Colonic mucosa (tissue), 4 donors: ENCODE data around the gene BICDL2. TPM values are rescaled to one million over a fixed set of nuclear protein-coding genes. Genes with fewer than 3 reads are reported as not detected.

ENCODE experiments used
- DNase-seq: peaks from one replicate; pipeline ENCODE4 v3.0.0-alpha.2; 2020
- H3K27ac ChIP-seq: fragments of 200-600 bp; one replicate; pipeline ENCODE4 v1.8.0; 2021
- H3K27me3 ChIP-seq: fragments of 200-600 bp; one replicate; pipeline ENCODE4 v1.8.0; 2021
- H3K36me3 ChIP-seq: fragments of 200-600 bp; one replicate; pipeline ENCODE4 v1.8.0; 2021
- H3K4me1 ChIP-seq: fragments of 200-600 bp; one replicate; pipeline ENCODE4 v1.8.0; 2021; ENCODE audit warnings: mild to moderate bottlenecking
- H3K4me3 ChIP-seq: fragments of 200-600 bp; one replicate; pipeline ENCODE4 v1.8.0; 2021
- H3K9ac ChIP-seq, 2 donors: one replicate each; pipeline ENCODE4 v1.7.0; 2013; ENCODE audit warnings: control low read depth in 2 of 2, low read depth in 2 of 2, low read length in 2 of 2
- H3K9me3 ChIP-seq: fragments of 200-600 bp; one replicate; pipeline ENCODE4 v1.8.0; 2021
- CTCF ChIP-seq: fragments of 200-600 bp; IDR thresholded peaks from one replicate; pipeline ENCODE4 v1.8.0; 2022; ENCODE audit warnings: antibody characterized with exemption, mild to moderate bottlenecking
- intact Hi-C: fragments of 100-400 bp; cut with DNase I; formaldehyde crosslinking; loops from one replicate; pipeline ENCODE4 v1.14.1; 2022
- total RNA-seq, 2 donors: library from RNA; stranded (reverse); fragmentation: NEBNext Ultra II Directional in 1 of 2; extraction: Animal tissue kit (Norgen Biotek cat#: 25700) in 1 of 2; gene quantifications; one replicate each; pipeline ENCODE4 v1.2.1, GENCODE V29; 2021
- donor health status: healthy.
- donor health status: DM: no; HTN: no; CAD: no.
- donor health status: DM: no; HTN: no; CAD: no.

The BICDL2 gene
- total RNA-seq, 2 donors from 2014 or later, result 56.6 to 83.9 TPM

- DNase-seq, result no peak
- Histone ChIP-seq H3K4me1 (peaks cover 12% of the 10 kb centered on the region), H3K27me3 (peaks cover 11% of the 10 kb centered on the region), H3K27ac (no peak overlapping the region), H3K4me3 (no peak overlapping the region), H3K9me3 (no peaks in the 10 kb centered on the region), H3K9ac (no peak overlapping the region), H3K36me3 (no peaks in the 10 kb centered on the region)
- TF ChIP-seq CTCF, result no peak
- intact Hi-C loops, result no loop called here
Observed at GRCh38 chr16:3030222-3031212, 6.2 kb downstream of the BICDL2 start.

- Histone ChIP-seq H3K4me1 (peaks cover 8% of the 10 kb centered on the region), H3K27me3 (peaks cover 4% of the 10 kb centered on the region), H3K36me3 (no peaks in the 10 kb centered on the region), H3K4me3 (no peak overlapping the region), H3K9me3 (no peaks in the 10 kb centered on the region), H3K27ac (no peak overlapping the region), H3K9ac (no peak overlapping the region)
- no peak for DNase-seq
- intact Hi-C loops, result loop anchor here (2.0 kb wide), 1 partner anchor 27 kb away; no protein-coding TSS in a partner anchor
- no peak for TF ChIP-seq CTCF
Observed at GRCh38 chr16:3029491-3030221, 7.1 kb downstream of the BICDL2 start.

GRCh38 chr16:3028716-3029319 lies 7.9 kb downstream of the BICDL2 start:
- Histone ChIP-seq H3K9me3 (no peaks in the 10 kb centered on the region), H3K27me3 (peaks cover 4% of the 10 kb centered on the region), H3K9ac (peak overlapping the region in 1 of 2 donors; percentile 14), H3K27ac (no peak overlapping the region), H3K36me3 (no peaks in the 10 kb centered on the region), H3K4me3 (no peak overlapping the region), H3K4me1 (peaks cover 8% of the 10 kb centered on the region)
- no peak for TF ChIP-seq CTCF
- DNase-seq, result no peak
- intact Hi-C loops, result loop anchor here (2.0 kb wide), 1 partner anchor 26 kb away; no protein-coding TSS in a partner anchor

GRCh38 chr16:3027983-3028715 lies 8.6 kb downstream of the BICDL2 start:
- Histone ChIP-seq H3K4me1 (peaks cover 13% of the 10 kb centered on the region), H3K36me3 (no peaks in the 10 kb centered on the region), H3K9ac (no peak overlapping the region), H3K9me3 (no peaks in the 10 kb centered on the region), H3K27ac (no peak overlapping the region), H3K4me3 (no peak overlapping the region), H3K27me3 (peaks cover 4% of the 10 kb centered on the region)
- TF ChIP-seq CTCF, result peak; percentile 75
- intact Hi-C loops, result loop anchor here (2.0 kb wide), 1 partner anchor 25 kb away; no protein-coding TSS in a partner anchor
- DNase-seq, result peak; percentile 92

GRCh38 chr16:3027489-3027795 lies 9.3 kb downstream of the BICDL2 start:
- no peak for TF ChIP-seq CTCF
- H3K36me3 ChIP-seq, result no peaks in the 10 kb centered on the region
- no peak for DNase-seq
- peaks cover 15% of the 10 kb centered on the region for H3K4me1 ChIP-seq
- H3K9me3 ChIP-seq, result no peaks in the 10 kb centered on the region
- peaks cover 4% of the 10 kb centered on the region for H3K27me3 ChIP-seq
- intact Hi-C loops, result no loop called here
- no peak overlapping the region for H3K4me3 ChIP-seq
- H3K9ac ChIP-seq, result no peak overlapping the region
- no peak overlapping the region for H3K27ac ChIP-seq
